HEK293T (cell line): ENCODE results near the gene PARP1.

Experiments used
- ARNT ChIP-seq: fragments of 450-650 bp; IDR thresholded peaks from 2 replicates; pipeline ENCODE4 v1.6.1; 2017; ENCODE audit warnings: mild to moderate bottlenecking
- BHLHE40 ChIP-seq: fragments of 450-650 bp; IDR thresholded peaks from 2 replicates; pipeline ENCODE4 v1.6.1; 2016; ENCODE audit warnings: mild to moderate bottlenecking, moderate library complexity, borderline replicate concordance
- CTBP1 ChIP-seq: fragments of 450-650 bp; IDR thresholded peaks from 2 replicates; pipeline ENCODE4 v1.6.1; 2016; ENCODE audit warnings: borderline replicate concordance
- ELF4 ChIP-seq: fragments of 450-650 bp; IDR thresholded peaks from 2 replicates; pipeline ENCODE4 v1.6.1; 2017; ENCODE audit warnings: antibody characterized with exemption
- FOXK2 ChIP-seq: fragments of 450-650 bp; IDR thresholded peaks from 2 replicates; pipeline ENCODE4 v1.6.1; 2016; ENCODE audit warnings: mild to moderate bottlenecking
- FOXM1 ChIP-seq: fragments of 450-650 bp; IDR thresholded peaks from 2 replicates; pipeline ENCODE4 v1.6.1; 2017; ENCODE audit warnings: mild to moderate bottlenecking, borderline replicate concordance
- L3MBTL2 ChIP-seq: fragments of 450-650 bp; conservative IDR thresholded peaks from 2 replicates; pipeline ENCODE4 v1.6.1; 2016; ENCODE audit warnings: mild to moderate bottlenecking
- LEF1 ChIP-seq: fragments of 450-650 bp; IDR thresholded peaks from 2 replicates; pipeline ENCODE4 v1.6.1; 2017; ENCODE audit warnings: mild to moderate bottlenecking, borderline replicate concordance
- NFRKB ChIP-seq: fragments of 450-650 bp; IDR thresholded peaks from 2 replicates; pipeline ENCODE4 v1.6.1; 2016; ENCODE audit warnings: mild to moderate bottlenecking, moderate library complexity
- TARDBP ChIP-seq: fragments of 450-650 bp; IDR thresholded peaks from 2 replicates; pipeline ENCODE4 v1.6.1; 2016
- ZNF384 ChIP-seq: fragments of 450-650 bp; IDR thresholded peaks from 2 replicates; pipeline ENCODE4 v1.6.1; 2016

- no peak for TF ChIP-seq ZNF384
- TF ChIP-seq NFRKB = no peak
- TF ChIP-seq FOXK2 = no peak
- TF ChIP-seq FOXM1 = no peak
- TF ChIP-seq LEF1 = no peak
- no peak for TF ChIP-seq L3MBTL2
- TF ChIP-seq TARDBP = no peak
- no peak for TF ChIP-seq BHLHE40
- TF ChIP-seq ARNT = no peak
- TF ChIP-seq CTBP1 = no peak
- TF ChIP-seq ELF4 = no peak
Measured at GRCh38 chr1:226447932-226448665, 40.2 kb upstream of the PARP1 start.
